GM23248 (cell line): ENCODE measurements around the gene TRPV3. TPM values are rescaled to one million over a fixed set of nuclear protein-coding genes. Genes with fewer than 3 reads are reported as not detected.
A peak's percentile ranks its signal among the peaks of the same experiment; 100 is the strongest.

Experiments used
- DNase-seq: peaks from one replicate; pipeline ENCODE4 v3.0.0-alpha.2; 2015
- H2AFZ ChIP-seq: fragments of 200-600 bp; sonication (generic); 2 replicates; pipeline ENCODE4 v1.6.1; 2016; ENCODE audit warnings: antibody characterized with exemption
- H3F3A ChIP-seq: fragments of 200-600 bp; sonication (generic); 2 replicates; pipeline ENCODE4 v1.6.1; 2016; ENCODE audit warnings: mild to moderate bottlenecking, antibody characterized with exemption, mixed run types; ENCODE audit not compliant: insufficient read depth
- H3K27ac ChIP-seq: fragments of 200-600 bp; sonication (generic); 2 replicates; pipeline ENCODE4 v1.5.1; 2016; ENCODE audit warnings: mild to moderate bottlenecking
- H3K27me3 ChIP-seq: fragments of 200-600 bp; sonication (generic); replicated peaks from 2 replicates; pipeline ENCODE4 v1.6.1; 2016; ENCODE audit warnings: mild to moderate bottlenecking; ENCODE audit not compliant: insufficient read depth
- H3K36me3 ChIP-seq: fragments of 200-600 bp; sonication (generic); 2 replicates; pipeline ENCODE4 v1.6.1; 2016; ENCODE audit warnings: low read depth, mild to moderate bottlenecking
- H3K4me1 ChIP-seq: fragments of 200-600 bp; sonication (generic); 2 replicates; pipeline ENCODE4 v1.6.1; 2016; ENCODE audit warnings: mild to moderate bottlenecking; ENCODE audit not compliant: insufficient read depth
- H3K4me2 ChIP-seq: fragments of 200-600 bp; sonication (generic); one replicate; pipeline ENCODE4 v1.6.1; 2016; ENCODE audit warnings: mild to moderate bottlenecking; ENCODE audit not compliant: unreplicated experiment
- H3K4me3 ChIP-seq: fragments of 200-600 bp; sonication (generic); 2 replicates; pipeline ENCODE4 v1.5.1; 2016; ENCODE audit warnings: mild to moderate bottlenecking
- H3K79me2 ChIP-seq: fragments of 200-600 bp; sonication (generic); 2 replicates; pipeline ENCODE4 v1.6.1; 2016; ENCODE audit warnings: mild to moderate bottlenecking; ENCODE audit not compliant: insufficient read depth
- H3K9ac ChIP-seq: fragments of 200-600 bp; sonication (generic); 2 replicates; pipeline ENCODE4 v1.6.1; 2016; ENCODE audit warnings: mild to moderate bottlenecking
- H3K9me2 ChIP-seq: fragments of 200-600 bp; sonication (generic); 2 replicates; pipeline ENCODE4 v1.6.1; 2016; ENCODE audit warnings: mixed run types, mild to moderate bottlenecking, moderate library complexity; ENCODE audit not compliant: insufficient read depth
- H3K9me3 ChIP-seq: fragments of 200-600 bp; sonication (generic); one replicate; pipeline ENCODE4 v1.6.1; 2017; ENCODE audit warnings: low read depth
- H4K20me1 ChIP-seq: fragments of 200-600 bp; sonication (generic); 2 replicates; pipeline ENCODE4 v1.6.0; 2016; ENCODE audit not compliant: insufficient read depth
- EZH2 ChIP-seq: fragments of 200-600 bp; sonication (generic); IDR thresholded peaks from 2 replicates; pipeline ENCODE4 v1.6.1; 2018; ENCODE audit warnings: antibody characterized with exemption, mild to moderate bottlenecking; ENCODE audit not compliant: insufficient read depth, poor library complexity, severe bottlenecking
- EZH2phosphoT487 ChIP-seq: fragments of 200-600 bp; sonication (generic); IDR thresholded peaks from 2 replicates; pipeline ENCODE4 v1.6.1; 2018; ENCODE audit warnings: antibody characterized with exemption, moderate library complexity, mild to moderate bottlenecking, low read depth; ENCODE audit not compliant: insufficient read depth
- WGBS, 2 experiments: methylation state at CpG; one replicate each; pipeline ENCODE4 v1.1.6; 2015 to 2017; ENCODE audit warnings: low lambda C conversion rate in 2 of 2, low coverage in 1 of 2; ENCODE audit errors: missing lambda C conversion rate in 2 of 2; 5-methylcytosine and 5-hydroxymethylcytosine counted together
- in situ Hi-C: fragments of 300-500 bp; cut with MboI; formaldehyde crosslinking; loops from 2 replicates; pipeline ENCODE4 v1.15.0; 2020
- polyA plus RNA-seq: library from polyadenylated mRNA; unstranded; fragments of >200 nt; fragmentation: Nextera tagmentation; extraction: Ambion mirVana; gene quantifications from 2 replicates; pipeline ENCODE4 v1.2.1, GENCODE V29; 2016
- total RNA-seq: library from RNA; depleted of rRNA; stranded (reverse); fragments of >200 nt; shearing (Covaris generic); gene quantifications from 2 replicates; pipeline ENCODE4 v1.2.3, GENCODE V29; 2014

The TRPV3 gene
- total and polyA plus RNA-seq, 2 experiments from 2014 or later, result 0.41 to 1.1 TPM

DNA sequence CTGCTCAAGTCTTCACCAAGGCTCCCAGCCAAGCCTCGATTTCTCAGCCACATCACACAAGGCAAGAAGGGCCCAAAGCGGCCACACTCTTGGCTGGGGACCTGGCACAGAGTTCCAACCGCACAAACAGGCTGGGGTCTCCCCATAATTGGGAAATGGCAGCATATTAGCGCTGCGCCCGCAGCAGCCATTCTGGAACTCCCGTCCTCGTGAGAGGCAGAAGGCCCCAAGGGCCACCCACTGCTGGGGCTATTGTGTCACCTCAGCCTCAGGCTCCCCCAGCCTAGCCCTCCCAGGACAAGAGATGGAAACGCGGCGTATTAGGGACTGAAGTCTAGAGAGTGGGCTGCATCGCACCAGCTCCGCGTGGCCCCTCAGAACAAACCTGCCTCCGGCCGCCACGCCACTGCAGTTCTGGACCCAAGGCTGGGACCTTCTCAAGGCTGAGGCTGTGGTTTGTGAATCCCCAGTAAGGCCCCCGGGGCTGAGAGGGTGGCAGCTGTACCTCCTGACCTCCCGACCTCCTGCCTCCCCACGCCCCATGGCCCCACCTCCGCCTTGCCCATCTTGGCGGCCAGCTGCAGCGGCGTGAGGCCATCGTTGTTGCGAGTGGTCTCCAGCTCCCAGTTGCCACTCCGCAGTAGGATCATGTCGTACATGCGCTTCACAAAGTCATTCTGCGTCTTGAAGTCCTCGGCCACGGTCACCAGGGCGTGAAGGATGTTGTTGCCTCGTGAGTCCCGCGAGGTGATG lies 25.3 kb downstream of the TRPV3 start:
- H3K9me3 ChIP-seq, result no peaks in the 10 kb centered on the region
- no peaks in the 10 kb centered on the region for H3K9me2 ChIP-seq
- in situ Hi-C loops, result no loop called here
- no peak overlapping the region for H3K27ac ChIP-seq
- DNase-seq, result no peak
- no peaks in the 10 kb centered on the region for H4K20me1 ChIP-seq
- no peaks in the 10 kb centered on the region for H3K36me3 ChIP-seq
- H3K4me2 ChIP-seq, result no peak overlapping the region
- no peak overlapping the region for H2AFZ ChIP-seq
- peaks cover 13% of the 10 kb centered on the region; the same call in 1 of the 2 replicates for H3K4me1 ChIP-seq
- 94 to 95% methylated on average over 34 to 36 of the region's 36 CpGs for WGBS, 2 experiments
- no peak for TF ChIP-seq EZH2phosphoT487
- no peaks in the 10 kb centered on the region for H3K79me2 ChIP-seq
- H3K9ac ChIP-seq, result no peak overlapping the region
- H3K27me3 ChIP-seq, result no peaks in the 10 kb centered on the region
- no peak overlapping the region for H3K4me3 ChIP-seq
- H3F3A ChIP-seq, result no peaks in the 10 kb centered on the region

DNA sequence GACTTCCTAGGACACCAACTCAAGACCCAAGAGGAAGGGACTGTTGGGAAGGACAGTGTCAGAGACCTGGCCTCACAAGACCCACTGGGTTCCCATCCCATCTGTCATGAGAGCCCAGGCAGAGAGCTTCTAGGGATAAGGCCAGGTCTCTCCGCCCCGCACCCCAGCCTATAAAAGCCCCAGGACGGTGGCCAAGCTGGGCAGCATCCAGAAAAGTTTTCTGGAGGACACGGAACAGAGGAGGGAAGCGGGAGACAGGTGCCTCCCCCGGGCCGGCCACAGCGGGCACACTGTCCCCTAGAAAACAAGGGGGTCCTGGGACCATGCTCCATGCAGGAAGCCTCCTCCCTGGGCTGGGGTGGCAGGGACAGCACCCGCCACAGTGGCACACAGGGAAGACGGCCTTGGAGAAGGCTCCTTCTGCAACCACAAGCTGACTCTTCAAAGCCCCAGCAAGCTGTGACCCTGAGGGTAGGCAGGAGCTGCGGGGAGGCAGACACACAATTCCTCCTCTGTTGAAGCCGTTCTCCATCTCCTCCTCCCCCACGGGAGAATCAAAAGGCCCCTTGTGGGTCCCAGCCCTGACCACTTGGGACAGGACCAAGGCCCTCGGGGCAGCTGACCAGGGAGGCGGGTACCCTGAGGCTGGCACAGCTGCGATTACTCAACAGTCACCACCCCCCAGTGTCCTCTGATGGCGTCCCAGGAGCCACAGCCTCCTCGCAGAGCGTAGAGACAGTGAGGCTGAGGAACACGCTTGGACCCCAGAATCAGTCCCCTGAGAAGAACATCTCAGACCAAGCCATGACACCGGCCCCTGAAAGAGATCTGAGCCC lies 26.1 kb downstream of the TRPV3 start:
- 91% methylated on average over 21 of the region's 21 CpGs for WGBS, 2 experiments
- Histone ChIP-seq H3K27me3 (no peaks in the 10 kb centered on the region), H4K20me1 (no peaks in the 10 kb centered on the region), H3F3A (no peaks in the 10 kb centered on the region), H3K9ac (no peak overlapping the region), H3K4me1 (peaks cover 13% of the 10 kb centered on the region; the same call in 1 of the 2 replicates), H3K4me2 (no peak overlapping the region), H3K4me3 (no peak overlapping the region), H3K36me3 (no peaks in the 10 kb centered on the region), H3K9me2 (no peaks in the 10 kb centered on the region), H2AFZ (no peak overlapping the region), H3K27ac (no peak overlapping the region), H3K79me2 (no peaks in the 10 kb centered on the region), H3K9me3 (no peaks in the 10 kb centered on the region)
- no peak for TF ChIP-seq EZH2phosphoT487
- TF ChIP-seq EZH2, result no peak
- DNase-seq, result no peak
- in situ Hi-C loops, result no loop called here

DNA sequence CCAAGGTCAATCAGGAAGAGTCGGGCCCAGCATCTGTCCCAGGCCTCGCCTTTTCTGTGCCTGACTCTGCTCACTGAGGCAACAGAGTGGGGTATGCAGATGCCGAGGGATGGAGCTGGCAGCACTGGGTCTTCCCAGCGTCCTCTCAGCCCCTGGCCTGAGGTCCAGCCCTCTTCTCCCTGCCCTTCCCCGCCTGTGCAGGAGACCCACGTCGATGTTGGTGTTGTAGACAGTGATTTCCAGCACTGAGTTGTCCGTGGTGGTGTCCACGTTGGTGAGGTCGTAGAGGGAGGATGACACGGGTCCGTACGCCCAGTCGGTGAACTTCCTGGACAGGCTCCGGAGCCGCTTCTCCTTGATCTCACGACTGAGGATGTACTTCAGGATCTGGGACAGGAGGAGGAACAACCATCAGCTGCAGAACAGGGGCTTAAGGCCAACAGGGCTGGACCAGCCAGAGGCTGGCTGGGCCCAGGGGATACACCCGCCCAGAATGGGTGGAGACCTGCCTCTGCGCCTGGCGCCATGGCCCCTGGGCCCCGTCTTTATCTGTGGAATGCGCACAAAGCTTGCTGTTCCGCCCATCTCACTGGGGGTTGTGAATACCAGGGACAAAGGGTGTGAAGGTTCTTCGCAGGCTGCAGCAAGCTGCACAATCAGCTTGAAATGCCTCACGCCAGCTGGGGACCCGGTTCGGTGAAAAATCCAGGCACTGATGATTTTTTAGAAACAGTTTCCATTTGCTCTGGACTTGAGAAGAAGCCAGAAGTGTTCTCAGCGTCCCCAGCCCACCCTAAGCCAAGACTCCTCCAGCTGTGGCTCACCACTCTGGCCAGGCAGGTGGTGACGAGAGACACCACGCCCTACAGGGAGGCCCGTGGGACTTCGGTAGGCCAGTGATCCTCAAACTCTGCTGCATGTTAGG lies 27.5 kb downstream of the TRPV3 start:
- H2AFZ ChIP-seq, result peak overlapping the region; percentile 48
- no peaks in the 10 kb centered on the region for H3K27me3 ChIP-seq
- no peak overlapping the region for H3K4me2 ChIP-seq
- H3K4me1 ChIP-seq, result 0 out of 2 replicates have a peak, but pooled peaks cover 8% of the 10 kb centered on the region
- no peaks in the 10 kb centered on the region for H3F3A ChIP-seq
- H3K4me3 ChIP-seq, result 0 out of 2 replicates have a peak overlapping the region, but pooled peaks have one; percentile 19
- DNase-seq, result peak; percentile 44
- in situ Hi-C loops, result no loop called here
- TF ChIP-seq EZH2phosphoT487 (no peak), EZH2 (no peak)
- H3K9ac ChIP-seq, result no peak overlapping the region
- no peaks in the 10 kb centered on the region for H3K79me2 ChIP-seq
- H3K9me2 ChIP-seq, result no peaks in the 10 kb centered on the region
- no peaks in the 10 kb centered on the region for H3K36me3 ChIP-seq
- 38 to 39% methylated on average over 32 of the region's 32 CpGs for WGBS, 2 experiments
- H3K27ac ChIP-seq, result no peak overlapping the region
- H3K9me3 ChIP-seq, result no peaks in the 10 kb centered on the region
- no peaks in the 10 kb centered on the region for H4K20me1 ChIP-seq
